ENCODE results near the gene SLC39A7.
"Not testable (repeated sequence)": the region's sequence is repeated elsewhere in the genome, so short reads cannot be mapped to it uniquely, and the experiment has no call there.

The SLC39A7 gene

GRCh38 chr6:33217246-33217645 is 16.6 kb downstream of the SLC39A7 start:
- H3K79me2 ChIP-seq (ENCODE audit: low read length), result no peaks in the 10 kb centered on the region
- no peak for TF ChIP-seq CTCF (IDR thresholded peaks at IDR 0.05; ENCODE audit: low read depth, low read length)
- no peak for TF ChIP-seq EZH2phosphoT487 (IDR thresholded peaks at IDR 0.05; ENCODE audit: low read depth)
- no peak overlapping the region for H2AFZ ChIP-seq (ENCODE audit: low read depth, low read length)
- H3K27ac ChIP-seq (ENCODE audit: low read length), result no peak overlapping the region
- H3K27me3 ChIP-seq (ENCODE audit: low read depth, low read length), result peaks cover 4% of the 10 kb centered on the region; the same call in 1 of the 2 replicates
- no peaks in the 10 kb centered on the region for H3K9me3 ChIP-seq (ENCODE audit: insufficient read depth, low read length)
- no peak overlapping the region for H3K4me2 ChIP-seq (ENCODE audit: low read length)
- no peak overlapping the region for H3K4me3 ChIP-seq (ENCODE audit: low read length)
- H3K9ac ChIP-seq (ENCODE audit: low read length), result no peak overlapping the region
- no peaks in the 10 kb centered on the region for H4K20me1 ChIP-seq (ENCODE audit: insufficient read depth, low read length)
- H3K36me3 ChIP-seq (replicated peaks; ENCODE audit: low read depth, low read length), result no peaks in the 10 kb centered on the region
- peaks cover 13% of the 10 kb centered on the region for H3K4me1 ChIP-seq (ENCODE audit: low read length)

GRCh38 chr6:33217681-33218080 is 17.0 kb downstream of the SLC39A7 start:
- no peak overlapping the region for H2AFZ ChIP-seq (ENCODE audit: low read depth, low read length)
- H4K20me1 ChIP-seq (ENCODE audit: insufficient read depth, low read length), result no peaks in the 10 kb centered on the region
- H3K36me3 ChIP-seq (replicated peaks; ENCODE audit: low read depth, low read length), result no peaks in the 10 kb centered on the region
- H3K27me3 ChIP-seq (ENCODE audit: low read depth, low read length), result peaks cover 4% of the 10 kb centered on the region; the same call in 1 of the 2 replicates
- H3K27ac ChIP-seq (ENCODE audit: low read length), result no peak overlapping the region
- H3K9ac ChIP-seq (ENCODE audit: low read length), result no peak overlapping the region
- H3K9me3 ChIP-seq (ENCODE audit: insufficient read depth, low read length), result no peaks in the 10 kb centered on the region
- peaks cover 10% of the 10 kb centered on the region for H3K4me1 ChIP-seq (ENCODE audit: low read length)
- H3K4me2 ChIP-seq (ENCODE audit: low read length), result no peak overlapping the region
- TF ChIP-seq CTCF (IDR thresholded peaks at IDR 0.05; ENCODE audit: low read depth, low read length) (no peak), EZH2phosphoT487 (IDR thresholded peaks at IDR 0.05; ENCODE audit: low read depth) (no peak)
- no peak overlapping the region for H3K4me3 ChIP-seq (ENCODE audit: low read length)
- H3K79me2 ChIP-seq (ENCODE audit: low read length), result no peaks in the 10 kb centered on the region

- not testable (repeated sequence) for H3K27me3 ChIP-seq (ENCODE audit: low read depth, low read length); H3K4me3 ChIP-seq (ENCODE audit: low read length); H3K27ac ChIP-seq (ENCODE audit: low read length); H3K4me1 ChIP-seq (ENCODE audit: low read length); H3K9ac ChIP-seq (ENCODE audit: low read length); H3K4me2 ChIP-seq (ENCODE audit: low read length); H4K20me1 ChIP-seq (ENCODE audit: insufficient read depth, low read length); H3K79me2 ChIP-seq (ENCODE audit: low read length); H3K9me3 ChIP-seq (ENCODE audit: insufficient read depth, low read length); H3K36me3 ChIP-seq (replicated peaks; ENCODE audit: low read depth, low read length); H2AFZ ChIP-seq (ENCODE audit: low read depth, low read length)
Measured at GRCh38 chr6:33226503-33227120, 25.9 kb downstream of the SLC39A7 start.

- Histone ChIP-seq H3K9ac (ENCODE audit: low read length) (no peak overlapping the region), H3K27me3 (ENCODE audit: low read depth, low read length) (no peaks in the 10 kb centered on the region; the same call in 1 of the 2 replicates), H3K27ac (ENCODE audit: low read length) (no peak overlapping the region), H3K4me1 (ENCODE audit: low read length) (peaks cover 10% of the 10 kb centered on the region), H4K20me1 (ENCODE audit: insufficient read depth, low read length) (no peaks in the 10 kb centered on the region), H3K9me3 (ENCODE audit: insufficient read depth, low read length) (no peaks in the 10 kb centered on the region), H3K4me2 (ENCODE audit: low read length) (no peak overlapping the region), H3K79me2 (ENCODE audit: low read length) (no peaks in the 10 kb centered on the region), H3K4me3 (ENCODE audit: low read length) (no peak overlapping the region), H3K36me3 (replicated peaks; ENCODE audit: low read depth, low read length) (no peaks in the 10 kb centered on the region), H2AFZ (ENCODE audit: low read depth, low read length) (no peak overlapping the region)
- no peak for TF ChIP-seq CTCF (IDR thresholded peaks at IDR 0.05; ENCODE audit: low read depth, low read length)
- no peak for TF ChIP-seq EZH2phosphoT487 (IDR thresholded peaks at IDR 0.05; ENCODE audit: low read depth)
Measured at GRCh38 chr6:33235221-33235634, 34.6 kb downstream of the SLC39A7 start.
